ENCODE results near the gene EXOC4. TPM values are rescaled to one million over a fixed set of nuclear protein-coding genes. Genes with fewer than 3 reads are reported as not detected.

Gene EXOC4
- total RNA-seq, 1 experiment from 2014 or later, result 75.8 TPM

- TF ChIP-seq CTCF (conservative IDR thresholded peaks at IDR 0.05), result no peak
- no peak overlapping the region for H2AFZ ChIP-seq (ENCODE audit: low read length)
- no peak overlapping the region for H3T11ph ChIP-seq (ENCODE audit: low read length)
- DNase-seq, result no peak
- Mint-ChIP-seq H3K4me3 (no peak overlapping the region), H3K9me3 (no peaks in the 10 kb centered on the region), H3K27me3 (ENCODE audit: low read depth) (no peaks in the 10 kb centered on the region), H3K27ac (no peak overlapping the region), H3K4me1 (no peaks in the 10 kb centered on the region), H3K36me3 (ENCODE audit: insufficient read depth in 1 of 3, low read depth in 3 of 3) (no peaks in the 10 kb centered on the region; a peak in 1 of 7 replicates)
- H3K79me2 ChIP-seq (ENCODE audit: insufficient read depth, low read length), result no peaks in the 10 kb centered on the region
- no peak overlapping the region for H4K5ac ChIP-seq (ENCODE audit: insufficient read length, low read depth, low read length)
- H4K91ac ChIP-seq (ENCODE audit: insufficient read length, low read depth, low read length), result no peak overlapping the region
- no peaks in the 10 kb centered on the region for H3K9me3 ChIP-seq (ENCODE audit: control insufficient read depth, low read depth, low read length)
- H3K79me1 ChIP-seq (ENCODE audit: insufficient read depth, low read depth, low read length, poor library complexity, severe bottlenecking), result no peaks in the 10 kb centered on the region
- H2BK15ac ChIP-seq (ENCODE audit: low read depth, low read length), result no peak overlapping the region
- no peak overlapping the region for H3K27ac ChIP-seq (ENCODE audit: insufficient read length, low read depth, low read length)
- H3K27me3 ChIP-seq (ENCODE audit: insufficient read depth, low read length), result no peaks in the 10 kb centered on the region
- no peak overlapping the region for H3K23ac ChIP-seq (ENCODE audit: insufficient read length, low read depth, low read length)
- no peak overlapping the region for H2AK5ac ChIP-seq (ENCODE audit: insufficient read length, low read length)
- no peaks in the 10 kb centered on the region for H4K20me1 ChIP-seq (ENCODE audit: control insufficient read depth, insufficient read depth, insufficient read length)
- H3K56ac ChIP-seq (ENCODE audit: insufficient read length, low read depth, low read length), result no peak overlapping the region
- no peak overlapping the region for H3K14ac ChIP-seq (ENCODE audit: insufficient read depth, low read length)
- H2BK12ac ChIP-seq (ENCODE audit: insufficient read length, low read depth, low read length), result no peak overlapping the region
- H3K4me1 ChIP-seq (ENCODE audit: insufficient read depth, low read length), result no peaks in the 10 kb centered on the region
- H3K9ac ChIP-seq (ENCODE audit: extremely low read depth, insufficient read length, low read length), result no peak overlapping the region
- H2BK5ac ChIP-seq (ENCODE audit: insufficient read length, low read length), result no peak overlapping the region
- no peak overlapping the region for H3K4me2 ChIP-seq (ENCODE audit: insufficient read depth, insufficient read length, low read length)
- H4K8ac ChIP-seq (replicated peaks; ENCODE audit: insufficient read length, low read depth, low read length), result no peak overlapping the region
- no peak overlapping the region for H2BK20ac ChIP-seq (ENCODE audit: low read depth, low read length, poor library complexity, severe bottlenecking)
- no peaks in the 10 kb centered on the region for H3K23me2 ChIP-seq (ENCODE audit: insufficient read length, low read depth, low read length, poor library complexity, severe bottlenecking)
- no peak overlapping the region for H3K4ac ChIP-seq (ENCODE audit: low read depth, low read length)
- H2BK120ac ChIP-seq (ENCODE audit: low read depth, low read length, poor library complexity, severe bottlenecking), result no peak overlapping the region
- H3K18ac ChIP-seq (ENCODE audit: insufficient read length, low read depth, low read length), result no peak overlapping the region
- WGBS (ENCODE audit: extremely low coverage, insufficient read length, low lambda C conversion rate), result no CpG with 5 or more reads among the region's 5 CpGs
These were observed 386.0 kb downstream of the EXOC4 start for GRCh38 chr7:133638857-133639256.
